Measurements from ENCODE around the gene PEDS1.
"Not testable (repeated sequence)": the region's sequence is repeated elsewhere in the genome, so short reads cannot be mapped to it uniquely, and the experiment has no call there.

PEDS1 gene

GRCh38 chr20:50163570-50164317 lies 10.2 kb upstream of the PEDS1 start:
- Histone ChIP-seq H3K36me3 (ENCODE audit: insufficient read depth, low read length) (no peaks in the 10 kb centered on the region), H3K9me3 (ENCODE audit: low read length) (no peaks in the 10 kb centered on the region), H3K27me3 (ENCODE audit: insufficient read depth, low read length) (no peaks in the 10 kb centered on the region), H3K4me3 (ENCODE audit: low read length) (no peak overlapping the region), H3K4me1 (ENCODE audit: insufficient read depth, low read length) (peaks cover 15% of the 10 kb centered on the region), H2AFZ (ENCODE audit: low read depth, low read length) (no peak overlapping the region)

- H3K36me3 ChIP-seq (ENCODE audit: insufficient read depth, low read length); H3K27me3 ChIP-seq (ENCODE audit: insufficient read depth, low read length); H3K9me3 ChIP-seq (ENCODE audit: low read length); H3K4me3 ChIP-seq (ENCODE audit: low read length); H2AFZ ChIP-seq (ENCODE audit: low read depth, low read length): not testable (repeated sequence)
- H3K4me1 ChIP-seq (ENCODE audit: insufficient read depth, low read length) = peaks cover 13% of the 10 kb centered on the region
Measured at GRCh38 chr20:50161494-50161893, 8.0 kb upstream of the PEDS1 start.

- H3K27me3 ChIP-seq (ENCODE audit: insufficient read depth, low read length) = no peaks in the 10 kb centered on the region
- peaks cover 13% of the 10 kb centered on the region for H3K36me3 ChIP-seq (ENCODE audit: insufficient read depth, low read length)
- peaks cover 20% of the 10 kb centered on the region for H3K4me1 ChIP-seq (ENCODE audit: insufficient read depth, low read length)
- H3K9me3 ChIP-seq (ENCODE audit: low read length) = no peaks in the 10 kb centered on the region
- peak overlapping the region; percentile 41 for H2AFZ ChIP-seq (ENCODE audit: low read depth, low read length)
- peak overlapping the region; percentile 71 for H3K4me3 ChIP-seq (ENCODE audit: low read length)
Measured at GRCh38 chr20:50153153-50153499, 397 bp downstream of the PEDS1 start.

- Histone ChIP-seq H3K4me3 (ENCODE audit: low read length) (peak overlapping the region; percentile 71), H2AFZ (ENCODE audit: low read depth, low read length) (no peak overlapping the region), H3K4me1 (ENCODE audit: insufficient read depth, low read length) (peaks cover 20% of the 10 kb centered on the region), H3K9me3 (ENCODE audit: low read length) (no peaks in the 10 kb centered on the region), H3K36me3 (ENCODE audit: insufficient read depth, low read length) (peaks cover 16% of the 10 kb centered on the region), H3K27me3 (ENCODE audit: insufficient read depth, low read length) (no peaks in the 10 kb centered on the region)
Measured at GRCh38 chr20:50152394-50153152, 950 bp downstream of the PEDS1 start.

GRCh38 chr20:50151034-50151743 lies 2.3 kb downstream of the PEDS1 start:
- Histone ChIP-seq H3K36me3 (ENCODE audit: insufficient read depth, low read length) (peaks cover 16% of the 10 kb centered on the region), H3K4me1 (ENCODE audit: insufficient read depth, low read length) (peaks cover 20% of the 10 kb centered on the region), H3K27me3 (ENCODE audit: insufficient read depth, low read length) (no peaks in the 10 kb centered on the region), H3K9me3 (ENCODE audit: low read length) (no peaks in the 10 kb centered on the region), H2AFZ (ENCODE audit: low read depth, low read length) (no peak overlapping the region), H3K4me3 (ENCODE audit: low read length) (no peak overlapping the region)

GRCh38 chr20:50149481-50150254 lies 3.9 kb downstream of the PEDS1 start:
- no peak overlapping the region for H3K4me3 ChIP-seq (ENCODE audit: low read length)

GRCh38 chr20:50146732-50147662 lies 6.5 kb downstream of the PEDS1 start:
- Histone ChIP-seq H3K36me3 (ENCODE audit: insufficient read depth, low read length) (peaks cover 28% of the 10 kb centered on the region), H3K4me3 (ENCODE audit: low read length) (no peak overlapping the region), H3K9me3 (ENCODE audit: low read length) (no peaks in the 10 kb centered on the region), H3K4me1 (ENCODE audit: insufficient read depth, low read length) (peaks cover 3% of the 10 kb centered on the region), H3K27me3 (ENCODE audit: insufficient read depth, low read length) (no peaks in the 10 kb centered on the region), H2AFZ (ENCODE audit: low read depth, low read length) (no peak overlapping the region)

More at GRCh38 chr20:50149481-50150254, 3.9 kb downstream of the PEDS1 start:
- Histone ChIP-seq H3K4me1 (ENCODE audit: insufficient read depth, low read length) (peaks cover 20% of the 10 kb centered on the region), H3K27me3 (ENCODE audit: insufficient read depth, low read length) (no peaks in the 10 kb centered on the region), H3K9me3 (ENCODE audit: low read length) (no peaks in the 10 kb centered on the region), H3K36me3 (ENCODE audit: insufficient read depth, low read length) (peaks cover 16% of the 10 kb centered on the region), H2AFZ (ENCODE audit: low read depth, low read length) (no peak overlapping the region)

- peaks cover 36% of the 10 kb centered on the region for H3K36me3 ChIP-seq (ENCODE audit: insufficient read depth, low read length)
- no peak overlapping the region for H3K4me3 ChIP-seq (ENCODE audit: low read length)
- no peaks in the 10 kb centered on the region for H3K4me1 ChIP-seq (ENCODE audit: insufficient read depth, low read length)
- H3K27me3 ChIP-seq (ENCODE audit: insufficient read depth, low read length) = no peaks in the 10 kb centered on the region
- no peak overlapping the region for H2AFZ ChIP-seq (ENCODE audit: low read depth, low read length)
- no peaks in the 10 kb centered on the region for H3K9me3 ChIP-seq (ENCODE audit: low read length)
Measured at GRCh38 chr20:50146214-50146613, 7.3 kb downstream of the PEDS1 start.

- no peaks in the 10 kb centered on the region for H3K4me1 ChIP-seq (ENCODE audit: insufficient read depth, low read length)
- no peak overlapping the region for H2AFZ ChIP-seq (ENCODE audit: low read depth, low read length)
- H3K4me3 ChIP-seq (ENCODE audit: low read length) = no peak overlapping the region
- H3K9me3 ChIP-seq (ENCODE audit: low read length) = no peaks in the 10 kb centered on the region
- H3K27me3 ChIP-seq (ENCODE audit: insufficient read depth, low read length) = no peaks in the 10 kb centered on the region
- peaks cover 42% of the 10 kb centered on the region for H3K36me3 ChIP-seq (ENCODE audit: insufficient read depth, low read length)
Measured at GRCh38 chr20:50145566-50145965, 8.0 kb downstream of the PEDS1 start.

GRCh38 chr20:50144362-50144761 lies 9.2 kb downstream of the PEDS1 start:
- H3K27me3 ChIP-seq (ENCODE audit: insufficient read depth, low read length) = no peaks in the 10 kb centered on the region

GRCh38 chr20:50142812-50143211 lies 10.7 kb downstream of the PEDS1 start:
- Histone ChIP-seq H3K36me3 (ENCODE audit: insufficient read depth, low read length) (peaks cover 42% of the 10 kb centered on the region), H3K4me1 (ENCODE audit: insufficient read depth, low read length) (no peaks in the 10 kb centered on the region), H3K27me3 (ENCODE audit: insufficient read depth, low read length) (no peaks in the 10 kb centered on the region), H3K4me3 (ENCODE audit: low read length) (no peak overlapping the region), H2AFZ (ENCODE audit: low read depth, low read length) (no peak overlapping the region), H3K9me3 (ENCODE audit: low read length) (no peaks in the 10 kb centered on the region)

More at GRCh38 chr20:50144362-50144761, 9.2 kb downstream of the PEDS1 start:
- no peaks in the 10 kb centered on the region for H3K4me1 ChIP-seq (ENCODE audit: insufficient read depth, low read length)
- H3K9me3 ChIP-seq (ENCODE audit: low read length) = no peaks in the 10 kb centered on the region
- no peak overlapping the region for H2AFZ ChIP-seq (ENCODE audit: low read depth, low read length)
- H3K36me3 ChIP-seq (ENCODE audit: insufficient read depth, low read length) = peaks cover 49% of the 10 kb centered on the region
- no peak overlapping the region for H3K4me3 ChIP-seq (ENCODE audit: low read length)

All from neuron (in vitro differentiated cells).